CD4-positive, alpha-beta T cell treated with Interleukin-10 for 1 hour (primary cell): Measurements from ENCODE around the gene SRGAP1.

Experiments used
- DNase-seq: peaks from one replicate; pipeline ENCODE4 v3.0.0-alpha.2; 2020

SRGAP1 gene

GRCh38 chr12:63941166-63941800 lies 96.8 kb downstream of the SRGAP1 start:
- no peak for DNase-seq

- no peak for DNase-seq
Measured at GRCh38 chr12:63941879-63942278, 97.4 kb downstream of the SRGAP1 start.

DNA sequence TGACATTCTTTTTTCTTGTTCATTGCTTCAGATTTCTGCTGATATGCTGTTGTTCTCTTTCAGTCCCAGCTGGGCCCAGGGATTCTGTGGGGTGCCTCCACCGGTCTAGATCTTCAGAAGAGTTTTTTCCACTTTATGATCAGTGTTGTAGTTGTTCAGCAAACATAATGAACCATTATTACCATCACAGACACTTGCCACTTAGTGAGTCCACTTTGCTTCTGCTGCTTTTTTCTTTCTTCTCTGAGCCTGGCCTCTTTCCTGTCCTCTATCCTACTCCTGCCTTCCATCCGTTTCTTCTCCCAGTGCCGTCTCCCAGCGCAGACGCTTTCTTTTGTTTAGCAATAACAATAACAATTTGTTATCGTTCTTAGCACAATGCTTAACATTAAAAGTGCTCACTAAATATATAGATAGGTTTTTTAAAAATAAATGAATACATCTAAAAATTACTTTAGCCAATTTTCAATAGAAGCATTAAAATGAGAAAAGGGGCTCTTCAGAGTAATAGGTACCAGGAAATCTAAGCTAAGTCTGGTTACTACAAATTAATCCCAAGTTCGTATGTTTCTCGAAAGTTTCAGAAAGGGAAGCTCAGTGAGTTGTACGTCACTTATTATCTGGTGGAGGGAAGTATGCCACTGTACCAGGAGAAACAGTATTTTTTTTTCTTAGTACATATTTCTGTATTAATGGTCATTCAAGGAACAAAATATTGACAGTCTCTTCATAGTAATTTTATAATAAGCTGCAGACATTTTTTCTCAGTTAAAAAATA lies 98.2 kb downstream of the SRGAP1 start:
- no peak for DNase-seq

DNA sequence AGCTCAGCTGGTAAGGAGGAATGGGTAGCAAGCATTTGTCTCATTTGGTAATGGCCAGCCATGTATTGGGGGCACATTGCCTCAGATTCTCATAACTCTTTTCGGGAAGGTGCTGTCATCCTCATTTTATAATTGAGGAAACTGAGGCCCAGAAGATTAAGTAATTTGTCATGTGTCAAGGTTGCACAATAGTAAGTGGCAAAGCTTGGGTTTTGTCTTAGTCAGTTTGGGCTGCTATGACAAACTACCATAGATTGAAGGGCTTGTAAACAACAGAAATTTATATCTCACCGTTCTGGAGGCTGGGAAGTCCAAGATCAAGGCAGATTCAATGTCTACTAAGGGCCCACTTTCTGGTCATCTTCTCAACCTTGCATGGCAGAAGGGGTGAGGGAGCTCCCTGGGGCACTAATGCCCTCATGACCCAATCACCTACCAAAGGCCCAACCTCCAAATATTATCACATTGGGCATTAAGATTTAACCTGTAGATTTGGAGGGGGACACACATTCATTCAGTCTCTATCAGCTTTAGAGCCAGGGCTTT lies 99.6 kb downstream of the SRGAP1 start:
- no peak for DNase-seq

DNA sequence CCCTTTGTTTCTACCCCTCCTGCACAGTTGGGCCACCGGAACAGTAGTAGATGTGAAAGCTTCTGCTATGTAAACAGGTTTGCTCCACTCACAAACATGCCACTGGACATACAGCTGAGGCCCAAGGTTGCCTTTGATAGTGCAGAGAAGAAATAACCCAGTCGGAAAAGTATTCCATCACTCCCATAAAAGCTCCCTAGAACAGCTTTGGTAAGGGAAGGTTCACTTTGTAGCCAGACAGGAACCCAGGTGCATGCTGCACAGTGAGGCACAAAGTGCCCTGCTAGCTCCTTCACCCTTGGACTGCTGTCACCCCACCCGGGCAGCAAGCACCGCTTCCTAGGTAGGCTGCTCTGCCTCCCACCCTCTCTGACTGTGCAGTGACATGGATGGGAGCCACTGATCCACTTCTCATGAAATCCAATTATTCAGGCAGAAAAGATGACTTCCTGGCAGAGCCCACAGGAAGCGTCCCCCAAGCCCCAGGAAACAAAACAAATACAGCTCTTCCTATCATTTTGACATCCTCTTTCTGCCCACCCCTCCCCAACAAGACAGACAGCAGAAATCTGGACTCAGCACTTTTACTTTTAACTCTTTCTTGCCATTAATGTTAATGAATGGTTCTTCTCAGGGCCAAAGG lies 100.2 kb downstream of the SRGAP1 start:
- DNase-seq: no peak

- no peak for DNase-seq
Measured at GRCh38 chr12:63945777-63946176, 101.3 kb downstream of the SRGAP1 start.

DNA sequence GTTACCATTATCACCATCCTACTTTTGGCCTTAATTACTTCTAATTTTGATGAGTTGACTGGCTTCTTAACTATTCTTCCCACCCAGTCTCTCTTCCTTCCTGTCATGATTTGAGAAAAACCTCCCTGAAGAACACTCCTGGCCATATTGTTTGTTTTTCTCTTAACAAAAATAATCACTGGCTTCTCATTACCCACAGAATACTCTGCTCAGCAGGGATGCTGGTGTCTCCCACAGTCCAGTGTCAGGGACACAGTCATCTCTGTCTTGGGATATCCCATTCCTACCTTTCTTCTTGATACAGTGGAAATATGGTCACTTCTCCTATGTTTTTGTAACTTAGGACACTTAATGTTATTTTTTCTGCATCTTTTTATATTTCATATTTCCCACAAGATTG lies 103.7 kb downstream of the SRGAP1 start:
- DNase-seq: no peak

DNA sequence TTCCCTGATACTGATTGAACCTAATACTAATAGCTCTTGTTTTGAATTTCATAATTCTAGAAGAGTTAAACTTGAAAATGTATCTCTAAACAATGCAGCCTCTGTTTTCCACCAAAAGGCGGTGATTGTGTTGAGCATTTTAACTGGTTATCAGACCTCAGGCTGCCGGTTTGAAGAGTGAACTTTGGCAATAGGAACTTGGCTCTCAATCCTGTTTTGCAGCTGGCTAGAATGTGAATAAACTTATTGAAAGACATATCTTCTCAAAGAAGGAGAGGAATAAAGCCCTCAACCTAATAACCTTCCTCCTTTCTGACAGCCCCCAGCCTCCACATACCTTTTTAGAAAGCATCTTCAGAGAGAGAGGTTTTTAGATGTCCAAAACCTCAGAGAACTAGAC lies 105.4 kb downstream of the SRGAP1 start:
- no peak for DNase-seq

DNA sequence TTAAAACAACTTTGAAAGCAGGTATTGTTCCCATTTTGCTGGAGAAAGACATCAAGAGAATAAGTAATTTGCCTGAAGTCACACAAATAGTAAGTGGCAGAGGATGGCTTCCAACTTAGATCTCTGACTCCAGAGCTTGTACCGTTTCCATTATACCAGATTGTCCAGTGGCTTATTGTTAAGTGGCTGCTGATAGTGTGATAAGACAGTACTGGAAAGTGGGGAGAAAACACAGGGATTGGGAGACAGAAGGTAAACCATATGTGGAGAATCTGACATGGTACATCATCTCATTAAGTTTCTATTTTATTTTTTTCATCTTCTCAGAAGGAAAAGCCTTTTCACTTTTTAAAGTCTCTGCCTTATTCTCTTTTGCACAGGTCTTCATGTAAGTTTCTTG lies 108.5 kb downstream of the SRGAP1 start:
- DNase-seq: no peak

GRCh38 chr12:63955831-63956666 lies 111.5 kb downstream of the SRGAP1 start:
- DNase-seq: no peak

GRCh38 chr12:63957496-63957895 lies 113.0 kb downstream of the SRGAP1 start:
- DNase-seq: no peak

DNA sequence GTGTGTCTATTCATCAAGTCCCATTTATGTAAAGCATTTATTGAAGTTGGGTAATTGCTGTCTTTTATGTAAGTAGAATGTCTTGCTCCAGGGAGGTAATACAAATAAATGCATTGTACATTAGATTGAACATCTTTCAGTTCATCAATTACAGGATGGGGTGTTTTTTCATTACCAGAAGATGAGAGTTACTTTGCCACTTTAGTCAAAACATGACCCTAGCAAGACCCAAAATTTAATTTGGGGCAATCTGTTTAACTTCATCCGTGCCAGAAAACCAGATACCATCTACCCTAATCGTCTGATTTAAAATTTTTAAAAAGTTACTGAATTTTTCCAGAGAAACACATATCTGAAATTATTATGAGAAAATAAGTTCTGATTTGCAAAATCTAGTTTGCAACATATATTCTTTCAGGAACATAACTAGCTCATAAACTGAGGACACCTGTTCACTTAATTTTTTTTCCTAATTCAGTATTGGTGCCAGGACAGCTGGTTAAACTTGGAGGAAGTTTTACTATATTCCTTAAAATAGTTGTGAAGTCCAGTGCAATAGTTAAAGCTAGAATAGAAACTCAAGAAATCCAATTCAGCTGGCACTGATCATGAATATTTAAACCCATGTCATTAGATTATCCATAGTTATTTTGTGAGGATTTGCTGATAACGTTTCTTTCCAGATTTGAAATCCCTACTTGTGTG lies 114.5 kb downstream of the SRGAP1 start:
- no peak for DNase-seq

DNA sequence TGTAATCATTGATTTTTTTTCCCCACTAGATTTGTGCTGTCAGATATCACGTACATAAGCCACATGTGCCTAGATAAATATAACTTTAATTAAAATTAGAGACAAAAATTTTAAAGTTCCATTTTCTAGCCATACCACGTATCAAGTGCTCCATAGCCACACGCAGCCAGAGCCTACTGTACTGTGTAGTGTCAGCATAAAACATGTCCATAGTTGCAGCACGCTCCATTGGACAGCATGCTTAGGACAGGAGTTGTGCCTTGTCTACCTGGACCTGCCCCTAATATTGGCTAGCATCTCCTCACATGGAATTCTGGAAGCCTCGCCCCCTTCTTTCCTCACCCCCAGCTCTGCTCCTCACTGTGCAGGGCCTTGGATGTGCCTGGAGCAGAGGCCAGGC lies 116.5 kb downstream of the SRGAP1 start:
- no peak for DNase-seq

- no peak for DNase-seq
Measured at GRCh38 chr12:63961543-63961942, 117.0 kb downstream of the SRGAP1 start.

GRCh38 chr12:63963868-63964267 lies 119.4 kb downstream of the SRGAP1 start:
- no peak for DNase-seq

DNA sequence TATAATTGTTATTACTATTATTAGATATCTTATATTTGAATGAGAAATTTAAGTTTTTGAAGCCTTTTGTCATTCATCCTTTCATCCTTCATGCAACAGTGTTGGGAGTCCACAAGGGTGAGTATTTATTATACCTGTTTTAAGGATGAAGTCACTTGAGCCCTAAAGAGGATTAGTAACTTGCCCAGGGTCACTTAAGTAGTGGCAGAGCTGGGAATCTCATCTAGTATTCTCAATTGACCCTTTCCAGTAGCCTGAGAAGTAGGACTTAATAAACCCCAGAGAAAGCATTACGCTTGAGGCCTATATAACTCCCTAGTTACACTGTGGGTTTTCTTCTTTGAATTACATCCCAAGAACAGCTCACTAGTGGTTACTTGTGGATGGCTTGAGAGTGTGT lies 119.8 kb downstream of the SRGAP1 start:
- DNase-seq: no peak

- DNase-seq: no peak
Measured at GRCh38 chr12:63965936-63966605, 121.6 kb downstream of the SRGAP1 start.

GRCh38 chr12:63966606-63966975 lies 122.1 kb downstream of the SRGAP1 start:
- no peak for DNase-seq

DNA sequence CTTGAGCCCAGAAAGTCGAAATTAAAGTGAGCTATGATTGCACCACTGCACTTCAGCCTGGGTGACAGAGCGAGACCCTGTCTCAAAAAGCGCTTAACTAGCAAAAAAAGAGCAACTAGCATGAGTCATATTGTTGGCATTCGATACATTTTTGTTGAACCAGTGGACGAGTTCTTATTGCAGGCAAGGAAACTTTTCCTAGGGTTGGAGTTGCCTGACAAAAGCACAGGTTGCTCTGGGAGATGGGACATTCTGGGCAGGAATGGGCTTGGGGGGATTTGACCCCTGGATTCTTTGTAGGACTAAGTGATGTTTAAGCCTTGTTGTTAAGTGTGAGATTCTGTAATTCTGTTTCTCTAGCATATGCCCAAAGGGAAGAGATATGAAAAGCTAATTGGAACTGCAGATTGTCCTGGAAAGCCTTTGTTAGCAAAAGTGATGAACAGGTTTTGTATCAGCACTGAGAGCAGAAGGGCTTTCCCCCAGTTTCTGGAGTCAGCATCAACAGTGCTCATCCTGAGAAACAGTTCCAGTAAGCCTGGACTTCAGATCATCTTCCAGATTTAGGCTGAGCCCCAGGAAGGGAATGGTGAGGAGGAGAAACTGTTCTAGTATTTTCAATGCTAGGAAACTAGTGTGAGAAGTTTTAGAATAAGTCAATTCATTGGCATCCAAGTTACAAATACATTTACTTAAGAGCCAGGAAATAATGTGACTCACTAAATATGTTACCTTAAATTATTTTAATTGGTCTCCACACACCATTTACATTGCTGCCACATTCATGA lies 123.1 kb downstream of the SRGAP1 start:
- DNase-seq: no peak

DNA sequence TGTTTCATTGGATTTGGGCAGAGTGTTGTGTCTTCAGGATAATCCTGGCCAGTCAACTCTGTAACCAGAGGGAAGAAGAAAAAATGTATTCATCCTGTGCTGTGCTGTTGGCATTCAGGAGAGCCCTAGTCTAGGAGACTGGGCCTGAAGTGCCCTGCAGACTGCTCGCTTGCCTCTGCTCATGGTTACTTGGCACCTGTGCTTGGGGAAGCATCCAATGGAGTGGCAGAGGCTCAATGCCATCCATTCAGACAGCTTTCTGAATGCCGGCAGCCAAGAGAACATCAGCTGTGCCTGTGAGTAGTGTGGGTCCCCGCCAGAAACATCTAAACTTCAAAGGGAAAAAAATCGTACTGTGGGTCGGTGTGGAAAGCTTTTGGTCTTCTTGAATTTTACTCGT lies 124.2 kb downstream of the SRGAP1 start:
- DNase-seq: no peak

- DNase-seq: no peak
Measured at GRCh38 chr12:63976902-63977395, 132.4 kb downstream of the SRGAP1 start.
